GM19193 (cell line): ENCODE measurements around the gene ARID1B.

Experiments used
- POLR2A ChIP-seq: IDR thresholded peaks from 4 replicates; pipeline ENCODE4 v1.6.1; 2011; ENCODE audit not compliant: insufficient read depth, insufficient read length; ENCODE audit errors: extremely low read depth

The ARID1B gene

DNA sequence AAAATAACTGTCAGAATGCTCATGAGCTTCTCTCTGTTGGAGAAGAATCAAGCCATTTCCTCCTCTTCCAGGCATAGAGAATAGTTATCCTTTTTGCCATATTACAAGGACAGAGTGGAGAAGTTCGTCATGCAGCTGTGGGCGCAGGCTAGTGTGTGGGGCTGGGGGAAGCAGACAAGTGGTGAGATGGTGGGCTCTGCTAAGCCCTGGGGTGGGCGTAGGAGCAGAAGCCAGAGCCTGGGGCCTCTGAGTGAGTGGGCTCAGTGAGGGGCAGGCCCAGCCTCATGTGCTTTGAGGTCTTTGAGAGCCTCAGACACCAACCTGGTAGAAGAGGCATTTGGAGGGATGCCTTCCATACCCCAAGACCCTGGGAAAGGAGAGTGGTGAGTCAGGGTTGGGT is 19.4 kb downstream of the ARID1B start:
- TF ChIP-seq POLR2A: no peak

DNA sequence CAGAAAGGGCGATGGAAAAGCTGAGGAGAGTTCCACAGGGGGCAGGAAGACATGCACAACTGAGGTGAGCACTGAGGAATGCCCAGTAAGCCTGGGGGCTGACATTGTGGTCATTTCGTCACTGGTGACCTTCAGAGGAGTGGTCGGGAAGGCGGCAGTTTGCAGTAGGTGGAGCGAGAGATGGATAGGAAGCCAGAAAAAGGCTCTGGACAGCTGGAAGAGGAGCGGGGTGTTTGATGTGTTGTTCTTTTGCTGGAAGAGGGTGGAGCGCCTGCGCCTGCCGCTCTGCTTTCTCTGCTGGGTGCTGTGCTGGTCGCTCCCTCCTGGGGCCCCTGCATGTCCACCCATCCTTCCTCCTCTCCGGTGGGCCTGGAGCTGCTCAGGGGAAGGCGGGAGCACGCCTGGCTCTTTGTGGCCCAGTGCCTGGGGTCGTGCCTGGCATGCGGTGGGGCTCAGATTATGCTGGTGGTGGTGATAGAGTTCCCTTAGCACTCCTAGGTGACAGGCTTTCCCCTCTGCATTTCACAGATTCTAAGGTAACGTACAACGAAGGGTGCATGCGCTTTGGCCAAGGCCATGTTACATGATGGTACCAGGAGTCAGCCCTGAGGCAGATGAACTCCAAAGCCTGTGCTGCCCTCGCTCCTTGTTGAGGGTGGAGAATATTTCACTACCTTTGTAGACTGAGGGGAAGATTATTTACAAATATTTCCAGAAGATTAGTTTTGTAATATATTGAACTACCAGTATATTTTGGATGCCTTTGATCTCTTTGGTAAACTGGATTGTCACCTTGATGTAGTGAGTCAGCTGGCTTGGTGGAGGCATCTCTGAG is 20.9 kb downstream of the ARID1B start:
- TF ChIP-seq POLR2A: no peak

DNA sequence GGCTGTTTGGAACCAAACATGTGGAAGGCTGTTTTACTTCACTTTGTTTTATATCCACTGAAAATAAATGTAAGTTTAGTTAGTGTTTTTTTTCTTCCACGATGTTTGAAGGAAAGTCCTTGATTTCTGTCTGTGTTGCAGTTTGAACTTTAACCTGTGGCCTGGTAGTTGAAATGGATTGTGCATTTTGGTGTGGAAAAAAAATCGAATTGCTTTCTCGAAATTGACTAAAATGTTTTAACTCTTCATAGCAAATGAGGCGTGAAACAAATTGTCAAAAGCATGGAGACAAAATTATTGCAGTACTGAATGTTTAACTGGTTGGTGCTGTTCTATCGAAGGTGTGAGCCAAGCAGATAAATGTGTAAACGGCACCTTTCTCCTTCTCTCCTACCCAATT is 24.5 kb downstream of the ARID1B start:
- no peak for TF ChIP-seq POLR2A

DNA sequence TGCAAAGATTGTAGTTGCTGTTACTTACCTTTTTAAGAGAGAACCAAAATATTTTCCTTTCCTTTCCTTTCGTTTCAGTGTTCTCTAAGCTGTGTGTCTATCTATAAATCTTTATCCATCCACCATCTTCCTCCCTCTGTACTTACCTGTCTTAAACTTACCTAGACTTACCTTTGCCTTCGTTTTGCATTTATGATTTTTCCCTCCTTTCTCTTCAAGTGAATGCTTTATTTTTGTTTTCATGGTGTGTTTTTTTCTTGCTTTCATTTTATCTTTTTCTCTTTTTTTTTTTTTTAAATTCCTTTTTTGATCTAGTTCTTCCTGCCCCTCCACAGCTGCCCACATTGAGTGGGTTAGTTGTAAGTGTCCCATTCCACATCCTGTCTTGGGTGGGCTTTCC is 26.2 kb downstream of the ARID1B start:
- no peak for TF ChIP-seq POLR2A

DNA sequence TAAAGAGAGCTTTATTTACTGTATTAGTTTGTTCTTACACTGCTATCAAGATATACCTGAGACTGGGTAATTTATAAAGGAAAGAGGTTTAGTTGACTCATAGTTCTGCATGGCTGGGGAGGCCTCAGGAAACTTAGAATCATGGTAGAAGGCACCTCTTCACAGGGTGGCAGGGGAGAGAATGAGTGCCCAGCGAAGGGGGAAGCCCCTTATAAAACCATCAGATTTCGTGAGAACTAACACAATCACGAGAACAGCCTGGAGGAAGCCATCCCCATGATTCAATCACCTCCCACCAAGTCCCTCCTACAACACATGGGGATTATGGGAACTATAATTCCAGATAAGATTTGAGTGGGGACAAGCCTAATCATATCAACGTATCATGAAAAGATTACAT is 27.2 kb downstream of the ARID1B start:
- no peak for TF ChIP-seq POLR2A

DNA sequence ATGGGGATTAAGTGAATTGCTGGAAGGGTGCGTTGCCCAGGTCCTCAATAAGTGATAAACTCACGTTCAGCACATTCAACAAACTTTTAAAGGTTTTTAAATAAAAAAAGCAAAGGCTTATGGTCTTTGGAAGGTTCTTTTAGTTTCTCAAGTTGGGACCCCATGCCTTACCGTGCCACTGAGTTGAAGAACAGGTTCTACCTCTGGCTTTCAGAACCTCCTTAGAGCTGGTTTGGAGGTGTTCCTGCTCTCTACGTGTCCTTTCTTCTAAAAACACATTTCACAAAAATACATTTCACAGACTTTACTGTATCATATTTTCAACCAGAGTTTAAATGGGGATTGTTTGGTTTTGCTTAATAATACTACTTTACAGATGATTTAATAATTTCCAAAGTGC is 29.0 kb downstream of the ARID1B start:
- no peak for TF ChIP-seq POLR2A

DNA sequence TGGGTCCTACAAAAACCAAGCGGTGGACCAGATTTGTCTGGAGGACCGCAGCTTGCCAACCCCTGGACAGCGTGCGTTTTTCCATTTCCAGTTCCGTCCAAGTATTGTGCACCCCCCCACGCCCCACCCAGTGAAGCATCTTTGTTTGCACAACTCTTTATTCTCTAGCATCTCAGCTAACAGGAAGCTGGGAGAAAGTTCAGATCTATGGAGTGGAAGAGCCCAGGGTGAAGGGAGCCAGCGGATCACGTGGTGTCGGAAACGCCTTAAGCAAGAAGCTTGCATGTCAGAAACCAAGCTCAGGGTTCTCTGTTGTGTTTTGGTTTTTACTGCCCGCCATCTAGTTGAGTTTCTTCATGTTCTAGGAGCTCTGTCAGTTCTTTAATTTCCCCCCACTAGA is 29.9 kb downstream of the ARID1B start:
- TF ChIP-seq POLR2A: no peak

DNA sequence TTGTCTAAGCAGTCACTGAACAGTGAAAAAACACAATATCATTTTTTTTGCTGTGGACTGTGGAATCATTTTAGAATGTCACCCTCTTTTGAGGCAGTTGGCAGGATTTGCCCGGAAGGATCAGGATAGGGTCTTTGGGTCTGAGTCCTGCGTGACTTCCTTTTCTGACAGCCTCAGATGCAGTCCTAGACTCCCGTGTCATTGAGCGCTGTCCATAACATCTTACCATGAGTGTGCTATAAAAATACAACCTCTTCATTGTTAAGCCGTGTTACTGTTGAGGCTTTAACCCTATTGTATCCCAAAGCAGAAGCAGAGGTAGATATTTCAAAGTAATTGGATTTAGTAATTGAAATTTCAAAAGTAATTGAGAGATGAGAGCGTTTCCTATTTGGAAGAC is 30.6 kb downstream of the ARID1B start:
- no peak for TF ChIP-seq POLR2A

DNA sequence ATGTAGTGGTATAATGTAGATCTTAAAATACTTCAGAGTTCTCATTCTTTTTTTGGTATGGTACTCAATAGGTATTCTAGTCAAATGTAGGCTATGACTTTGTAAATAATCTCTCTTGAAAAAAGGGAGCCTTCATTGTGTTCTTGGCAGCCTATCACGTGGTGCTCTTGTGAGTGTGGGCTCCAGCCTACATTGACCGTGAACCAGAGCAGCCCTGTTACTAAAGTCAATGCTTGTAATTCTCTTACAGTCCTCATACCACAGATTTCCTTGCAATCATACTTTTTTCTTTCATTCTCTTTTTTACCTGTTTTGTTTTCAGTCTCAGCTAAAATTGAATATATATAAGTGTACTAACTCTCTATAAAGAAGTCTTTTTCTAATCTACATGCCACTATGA is 31.1 kb downstream of the ARID1B start:
- no peak for TF ChIP-seq POLR2A

DNA sequence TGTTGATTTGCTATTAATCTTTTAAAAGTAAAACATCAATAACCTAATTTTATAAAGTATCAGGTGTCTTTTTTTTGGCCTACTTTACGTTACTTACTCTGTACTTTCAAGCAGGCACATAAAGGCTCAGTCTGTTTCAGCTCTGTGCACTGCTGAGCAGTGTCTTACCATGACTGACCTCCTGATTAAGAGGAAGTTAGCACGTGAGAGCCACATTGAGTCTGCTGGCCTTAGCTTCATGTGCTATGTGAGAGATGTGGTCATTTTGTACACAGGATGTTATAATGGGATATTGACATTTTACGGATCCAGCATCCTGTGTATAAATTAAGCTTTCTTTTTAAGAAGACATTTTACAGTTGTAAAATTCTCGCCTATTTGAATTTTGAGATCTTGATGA is 31.9 kb downstream of the ARID1B start:
- TF ChIP-seq POLR2A: no peak

DNA sequence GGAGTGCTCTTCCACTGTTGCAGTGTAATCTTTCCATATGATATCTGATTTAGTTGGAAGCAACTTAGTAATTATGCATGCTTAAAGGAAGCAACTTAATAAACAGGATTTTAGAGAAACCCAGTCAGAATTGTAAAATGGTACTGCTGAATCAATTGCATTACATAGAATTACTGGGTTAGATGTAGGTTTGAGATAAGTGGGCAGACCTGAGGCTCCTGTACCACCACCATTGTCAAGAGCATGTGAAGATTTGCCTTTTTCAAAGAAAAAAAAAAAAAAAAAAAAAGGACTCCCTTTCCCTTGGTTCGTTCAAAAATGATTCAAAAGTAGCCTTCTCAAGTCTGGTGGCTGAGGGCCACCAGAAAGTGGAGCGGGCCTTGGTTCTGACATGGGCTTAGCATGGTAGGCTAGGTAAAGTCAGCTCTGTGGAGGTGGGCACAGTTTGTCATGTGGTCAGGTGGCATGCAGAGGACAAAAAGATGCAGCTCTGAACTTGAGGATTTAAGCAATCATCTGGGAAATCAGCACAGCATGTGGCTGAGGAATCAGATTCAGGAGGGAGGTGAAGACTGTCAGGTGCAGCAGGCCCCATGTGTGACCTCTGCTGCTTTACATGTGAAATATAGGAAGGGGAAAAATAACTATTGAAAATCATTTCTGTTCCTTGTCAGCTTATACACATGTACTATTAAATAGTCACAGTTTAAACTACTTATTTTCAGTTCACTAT is 32.4 kb downstream of the ARID1B start:
- TF ChIP-seq POLR2A: no peak

DNA sequence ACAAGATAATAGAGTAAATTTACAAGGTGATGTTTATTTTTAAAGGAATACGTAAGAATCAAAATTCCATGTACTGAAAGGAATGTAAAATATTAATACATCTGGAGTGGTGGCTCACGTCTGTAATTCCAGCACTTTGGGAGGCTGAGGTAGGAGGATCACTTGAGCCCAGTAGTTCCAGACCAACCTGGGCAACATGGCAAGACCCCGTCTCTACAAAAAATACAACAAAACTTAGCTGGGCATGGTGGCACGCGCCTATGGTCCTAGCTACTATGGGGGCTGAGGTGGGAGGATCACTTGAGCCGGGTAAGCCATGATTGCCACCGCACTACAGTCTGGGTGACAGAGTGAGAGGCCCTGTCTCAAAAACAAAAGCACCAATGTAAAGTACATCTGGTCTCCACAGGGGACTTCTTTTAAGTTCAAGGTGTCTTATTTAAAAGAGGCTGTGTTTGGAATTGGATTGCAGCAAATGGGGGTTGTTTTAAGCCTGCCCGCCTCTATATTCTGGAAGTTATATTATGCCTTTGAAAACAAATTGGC is 36.9 kb downstream of the ARID1B start:
- TF ChIP-seq POLR2A: no peak

DNA sequence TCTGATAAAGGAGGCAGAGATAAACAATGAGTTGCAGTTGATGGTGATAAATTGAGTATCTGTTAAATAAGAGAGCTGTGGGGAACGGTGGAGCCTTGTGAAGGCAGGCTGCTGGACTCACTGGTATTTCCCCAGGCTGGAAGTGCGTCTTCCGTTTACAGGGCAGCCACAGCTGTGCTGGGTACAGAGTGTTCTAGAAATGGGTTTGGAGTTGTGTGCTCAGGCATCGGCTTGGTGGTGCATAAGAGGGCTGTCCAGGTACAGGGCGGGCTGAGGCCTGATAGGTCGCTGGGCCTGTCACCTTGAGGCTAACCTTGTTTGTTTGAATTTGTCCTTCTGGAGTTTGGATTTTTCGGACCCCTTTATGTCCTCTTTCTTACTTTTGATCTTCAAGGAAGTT is 39.3 kb downstream of the ARID1B start:
- TF ChIP-seq POLR2A: no peak

DNA sequence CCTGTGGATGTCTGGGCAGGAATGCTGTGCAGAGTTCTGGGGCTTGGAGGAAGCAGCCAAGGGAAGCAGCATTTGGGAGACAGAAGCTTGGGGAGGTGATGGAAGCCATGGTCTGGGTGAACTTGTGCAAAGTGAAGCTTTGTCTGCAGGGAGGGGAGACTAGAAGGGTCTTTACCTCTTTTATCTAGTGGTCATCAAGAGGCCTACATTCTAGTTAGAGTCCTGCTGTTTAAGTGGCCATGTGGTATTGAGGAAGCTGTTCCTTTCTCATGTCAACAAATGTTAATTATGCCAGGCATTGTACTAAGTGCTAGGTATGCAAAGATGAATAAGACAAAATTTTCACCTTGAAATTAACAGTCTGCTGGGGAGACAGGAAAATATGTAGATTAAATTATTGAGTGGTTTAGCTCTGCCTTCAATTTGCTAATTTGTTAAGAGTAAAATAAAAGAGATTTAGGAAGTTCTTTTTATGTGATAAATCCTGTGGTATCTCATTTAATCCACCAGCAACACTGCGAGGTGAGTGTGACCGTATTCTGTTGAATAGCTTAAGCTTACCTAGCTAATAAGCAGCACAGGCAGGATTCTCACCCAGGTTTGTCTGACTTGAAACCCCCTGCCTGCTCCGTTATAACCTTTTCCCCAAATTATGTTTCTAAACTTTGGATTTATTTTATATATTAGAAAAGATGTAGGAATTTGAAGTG is 43.1 kb downstream of the ARID1B start:
- TF ChIP-seq POLR2A: no peak

DNA sequence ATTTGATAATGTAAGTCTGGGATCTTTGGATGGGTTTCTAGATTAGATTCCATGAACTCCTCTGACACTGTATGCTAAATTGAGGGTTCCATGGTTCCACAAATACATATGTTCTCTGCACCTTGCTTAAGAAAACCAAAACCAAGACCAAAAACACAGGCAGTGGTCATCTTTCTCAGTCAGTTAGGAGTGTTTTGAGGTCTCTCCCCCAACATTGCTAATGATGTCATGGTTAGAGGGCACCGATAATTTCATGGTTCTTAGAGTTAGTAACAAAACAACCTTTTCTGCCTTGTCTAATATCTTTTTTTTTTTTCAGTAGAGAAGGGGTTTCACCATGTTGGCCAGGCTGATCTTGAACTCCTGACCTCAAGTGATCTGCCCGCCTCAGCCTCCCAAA is 44.5 kb downstream of the ARID1B start:
- no peak for TF ChIP-seq POLR2A
